Renal cortical epithelial cell (primary cell): Measurements from ENCODE around the gene KCNT1. TPM values are rescaled to one million over a fixed set of nuclear protein-coding genes. Genes with fewer than 3 reads are reported as not detected.

Experiments
- DNase-seq: peaks from one replicate; pipeline ENCODE4 v3.0.0-alpha.2; 2011; ENCODE audit warnings: low read depth
- total RNA-seq: library from RNA; depleted of rRNA; stranded (reverse); fragments of >200 nt; gene quantifications from 2 replicates; pipeline ENCODE4 v1.2.3, GENCODE V29; 2014

KCNT1 gene
- total RNA-seq, 1 donor from 2014 or later: not detected

- no peak for DNase-seq
These were observed 2.5 kb upstream of the KCNT1 start, which contains the start of gene SOHLH1 for GRCh38 chr9:135699440-135699839. SOHLH1 (minus strand) TSS chr9:135699481; CDS start chr9:135699467, 14 bp downstream.

GRCh38 chr9:135700525-135700924, 1.5 kb upstream of the KCNT1 start:
- DNase-seq: no peak

GRCh38 chr9:135701067-135701958, 672 bp upstream of the KCNT1 start:
- no peak for DNase-seq

GRCh38 chr9:135703726-135704125, 1.7 kb downstream of the KCNT1 start:
- DNase-seq: no peak

GRCh38 chr9:135704483-135704882, 2.5 kb downstream of the KCNT1 start:
- DNase-seq: no peak

- no peak for DNase-seq
These were observed 3.4 kb downstream of the KCNT1 start for GRCh38 chr9:135705376-135705775.

GRCh38 chr9:135706288-135706687, 4.3 kb downstream of the KCNT1 start:
- DNase-seq: no peak

GRCh38 chr9:135707252-135708138, 5.5 kb downstream of the KCNT1 start:
- DNase-seq: no peak

GRCh38 chr9:135708164-135708563, 6.2 kb downstream of the KCNT1 start:
- DNase-seq: no peak

GRCh38 chr9:135711391-135711790, 9.4 kb downstream of the KCNT1 start:
- DNase-seq: no peak

GRCh38 chr9:135711881-135712280, 9.9 kb downstream of the KCNT1 start:
- no peak for DNase-seq

GRCh38 chr9:135712613-135713295, 10.8 kb downstream of the KCNT1 start:
- DNase-seq: no peak

GRCh38 chr9:135714242-135715055, 12.5 kb downstream of the KCNT1 start:
- no peak for DNase-seq

GRCh38 chr9:135715056-135715595, 13.1 kb downstream of the KCNT1 start:
- DNase-seq: no peak

- DNase-seq: no peak
These were observed 14.1 kb downstream of the KCNT1 start for GRCh38 chr9:135716045-135716444.

- DNase-seq: no peak
These were observed 15.4 kb downstream of the KCNT1 start for GRCh38 chr9:135717410-135717809.

- DNase-seq: no peak
These were observed 16.6 kb downstream of the KCNT1 start for GRCh38 chr9:135718616-135719015.

- DNase-seq: no peak
These were observed 17.5 kb downstream of the KCNT1 start for GRCh38 chr9:135719472-135719871.

- no peak for DNase-seq
These were observed 20.4 kb downstream of the KCNT1 start for GRCh38 chr9:135722365-135722764.

- no peak for DNase-seq
These were observed 22.3 kb downstream of the KCNT1 start for GRCh38 chr9:135724186-135724787.
